Ammon's horn (tissue), 1 donor: Measurements from ENCODE around the gene LYPD5.
"Not testable (repeated sequence)": the region's sequence is repeated elsewhere in the genome, so short reads cannot be mapped to it uniquely, and the experiment has no call there.

Source experiments
- DNase-seq: peaks from one replicate; pipeline ENCODE4 v3.0.0-alpha.2; 2016; ENCODE audit warnings: low spot score

Gene LYPD5

GRCh38 chr19:43778651-43779050 lies 23.6 kb downstream of the LYPD5 start:
- DNase-seq: no peak

DNA sequence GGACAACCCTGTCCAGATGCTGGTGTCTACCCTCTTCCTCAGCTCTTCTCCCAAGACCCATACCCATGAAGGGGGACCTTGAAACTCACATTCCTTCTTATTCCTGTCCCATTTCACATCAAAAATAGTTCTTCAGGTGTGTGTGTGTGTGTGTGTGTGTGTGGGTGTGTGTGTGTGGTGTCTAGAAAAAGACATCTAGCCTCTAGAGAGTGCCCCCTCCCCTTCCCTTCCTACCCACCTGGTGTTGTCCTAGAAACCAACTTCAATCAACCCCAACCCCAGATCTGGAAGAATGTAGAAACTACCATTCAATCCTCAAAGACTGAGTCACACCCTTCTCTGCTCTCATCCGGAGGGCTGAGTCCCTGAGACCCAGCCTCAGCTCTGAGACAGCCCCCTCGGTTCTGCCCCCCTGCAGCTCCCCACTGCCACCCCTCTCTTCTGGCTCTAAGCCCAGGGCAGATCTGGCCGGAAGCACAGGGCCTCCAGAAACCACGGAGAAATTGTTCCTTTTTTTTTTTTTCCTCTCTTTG lies 25.0 kb downstream of the LYPD5 start:
- peak; percentile 29 for DNase-seq

GRCh38 chr19:43776286-43776685 lies 26.0 kb downstream of the LYPD5 start:
- DNase-seq: no peak

GRCh38 chr19:43775299-43775890 lies 26.9 kb downstream of the LYPD5 start:
- no peak for DNase-seq

DNA sequence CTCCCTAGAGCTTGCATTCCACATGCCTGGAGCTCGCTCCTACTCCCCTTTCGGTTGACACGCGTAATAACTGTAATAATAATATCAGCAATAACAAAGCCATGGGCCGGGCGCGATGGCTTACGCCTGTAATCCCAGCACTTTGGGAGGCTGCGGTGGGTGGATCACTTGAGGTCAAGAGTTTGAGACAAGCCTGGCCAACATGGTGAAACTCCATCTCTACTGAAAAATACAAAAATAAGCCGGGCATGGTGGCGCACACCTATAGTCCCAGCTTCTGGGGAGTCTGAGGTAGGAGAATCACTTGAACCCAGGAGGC lies 27.3 kb downstream of the LYPD5 start:
- DNase-seq: not testable (repeated sequence)

GRCh38 chr19:43774103-43774939 lies 27.9 kb downstream of the LYPD5 start:
- peak; percentile 51 for DNase-seq

DNA sequence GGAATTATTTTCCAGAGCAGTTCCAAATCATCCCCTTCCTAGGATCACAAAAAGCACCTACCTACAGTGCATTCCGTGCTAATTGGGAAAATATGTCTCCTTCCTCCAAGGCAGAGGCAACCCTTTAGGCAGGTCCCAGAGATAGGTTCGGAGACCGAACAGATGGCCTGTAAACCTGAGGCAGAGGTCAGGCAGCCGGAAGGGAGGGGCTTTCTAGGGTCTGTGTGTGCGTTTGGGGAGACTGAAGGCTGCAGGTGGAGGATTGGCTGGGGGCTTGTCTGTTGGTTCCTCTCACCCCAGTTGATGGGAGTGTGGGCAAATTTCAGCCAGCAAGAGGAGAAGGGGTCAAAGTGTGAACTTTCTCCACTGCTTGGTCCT lies 28.5 kb downstream of the LYPD5 start:
- DNase-seq: no peak

DNA sequence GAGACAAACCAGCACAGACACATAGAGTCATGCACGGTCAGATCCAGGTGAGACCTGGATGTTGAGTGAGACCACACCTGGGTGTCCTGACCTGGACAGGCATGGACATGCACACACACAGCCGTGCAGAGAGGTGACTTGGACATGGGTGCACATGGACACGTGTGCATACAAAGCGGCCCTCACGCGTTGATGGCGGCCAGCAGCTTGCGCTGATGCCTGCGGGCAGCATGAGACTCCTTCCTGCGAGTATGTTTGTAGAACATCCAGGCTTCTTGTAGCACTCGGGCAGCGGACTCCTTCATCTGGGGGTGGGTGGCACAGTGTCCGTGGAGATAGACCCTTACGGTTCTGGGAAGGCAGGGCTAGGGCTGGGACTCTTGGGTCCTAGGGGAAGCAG lies 33.0 kb downstream of the LYPD5 start:
- DNase-seq: no peak

GRCh38 chr19:43768273-43769050 lies 33.8 kb downstream of the LYPD5 start:
- no peak for DNase-seq

DNA sequence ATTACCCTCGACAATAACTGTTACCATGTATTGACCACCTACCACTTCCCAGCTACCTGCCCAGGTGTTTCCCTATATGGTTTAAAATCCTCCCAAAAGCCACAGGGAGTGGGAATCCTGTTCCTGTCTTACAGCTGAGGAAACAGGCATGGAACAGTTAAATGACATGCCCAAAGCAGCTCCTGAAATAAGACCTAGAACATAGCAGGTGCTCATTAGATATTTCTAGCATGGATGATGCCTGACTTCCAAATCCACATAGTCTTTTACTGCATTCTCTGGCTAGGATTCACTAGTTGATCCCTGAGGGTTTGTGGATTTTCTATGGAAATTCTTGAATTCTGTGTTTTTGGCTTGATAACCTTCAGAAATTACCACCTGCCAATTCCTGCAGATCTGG lies 34.4 kb downstream of the LYPD5 start:
- DNase-seq: no peak

GRCh38 chr19:43767316-43767715 lies 34.9 kb downstream of the LYPD5 start:
- DNase-seq: no peak

GRCh38 chr19:43766755-43767043 lies 35.5 kb downstream of the LYPD5 start:
- no peak for DNase-seq

GRCh38 chr19:43765109-43765876 lies 37.0 kb downstream of the LYPD5 start:
- DNase-seq: peak; percentile 24

DNA sequence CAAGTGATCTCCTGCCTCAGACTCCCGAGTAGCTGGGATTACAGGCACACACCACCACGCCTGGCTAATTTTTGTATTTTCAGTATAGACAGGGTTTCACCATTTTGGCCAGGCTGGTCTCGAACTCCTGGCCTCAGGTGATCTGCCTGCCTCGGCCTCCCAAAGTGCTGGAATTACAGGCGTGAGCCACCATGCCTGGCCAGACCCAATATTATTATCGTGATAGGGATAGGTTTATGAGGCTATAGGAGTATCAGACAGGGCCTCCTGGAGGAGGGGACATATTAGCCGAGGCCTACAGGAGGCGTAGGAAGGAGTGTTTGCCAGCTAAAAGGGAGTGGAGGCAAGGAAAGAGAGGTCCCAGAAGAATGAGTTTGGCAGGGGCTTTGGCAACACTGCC lies 37.6 kb downstream of the LYPD5 start:
- not testable (repeated sequence) for DNase-seq

DNA sequence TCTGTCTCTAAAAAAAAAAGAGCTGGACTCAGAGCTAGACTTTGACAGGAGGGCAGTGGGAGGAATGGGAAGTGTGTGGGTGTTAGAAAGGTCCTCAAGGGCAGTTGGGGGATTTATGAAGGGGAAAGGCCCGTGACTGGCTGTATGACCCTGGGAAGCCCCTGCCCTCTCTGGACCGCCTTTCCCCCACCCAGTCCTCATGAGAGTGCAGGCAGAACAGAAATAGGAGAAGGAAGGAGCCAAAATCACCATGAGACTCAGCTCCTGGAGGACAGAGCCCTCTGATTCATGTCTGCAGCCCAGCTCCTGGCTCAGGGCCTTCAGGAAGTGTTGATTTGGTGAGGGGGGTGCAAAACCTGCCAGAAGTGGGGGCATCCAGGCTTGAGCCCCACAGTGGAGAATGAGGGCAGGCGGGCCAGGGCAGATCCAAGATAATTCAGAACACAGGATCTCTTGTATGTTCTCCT lies 38.7 kb downstream of the LYPD5 start:
- no peak for DNase-seq

GRCh38 chr19:43762814-43763213 lies 39.4 kb downstream of the LYPD5 start:
- no peak for DNase-seq

GRCh38 chr19:43760941-43761340 lies 41.3 kb downstream of the LYPD5 start:
- DNase-seq: no peak

GRCh38 chr19:43759515-43759914 lies 42.7 kb downstream of the LYPD5 start:
- no peak for DNase-seq

DNA sequence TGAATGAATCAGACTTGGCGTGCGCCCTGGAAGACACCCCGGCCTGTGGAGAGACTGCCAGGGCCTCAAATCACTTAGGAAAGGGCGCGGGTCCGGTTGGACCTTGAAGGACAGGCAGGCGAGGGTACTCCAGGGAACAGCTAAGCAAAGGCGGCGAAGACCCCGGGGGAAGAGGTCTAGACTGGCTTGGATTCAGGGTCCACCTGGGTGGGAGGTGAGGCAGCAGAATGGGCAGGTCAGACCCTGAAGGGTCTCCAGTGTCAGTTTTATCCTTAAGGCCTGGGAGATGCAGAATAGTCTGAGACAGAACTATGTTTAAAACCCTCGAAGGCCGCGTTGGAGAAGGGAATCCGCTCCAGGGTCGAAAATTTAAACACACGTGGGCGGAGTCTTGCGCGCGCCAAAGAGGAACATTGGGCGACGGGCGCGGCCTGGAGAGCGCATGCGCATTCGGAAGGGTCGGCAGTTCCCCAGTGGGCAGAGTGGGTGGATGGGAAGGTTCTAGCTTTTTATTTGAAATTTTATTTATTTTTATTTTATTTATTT lies 46.9 kb downstream of the LYPD5 start:
- peak; percentile 86 for DNase-seq

DNA sequence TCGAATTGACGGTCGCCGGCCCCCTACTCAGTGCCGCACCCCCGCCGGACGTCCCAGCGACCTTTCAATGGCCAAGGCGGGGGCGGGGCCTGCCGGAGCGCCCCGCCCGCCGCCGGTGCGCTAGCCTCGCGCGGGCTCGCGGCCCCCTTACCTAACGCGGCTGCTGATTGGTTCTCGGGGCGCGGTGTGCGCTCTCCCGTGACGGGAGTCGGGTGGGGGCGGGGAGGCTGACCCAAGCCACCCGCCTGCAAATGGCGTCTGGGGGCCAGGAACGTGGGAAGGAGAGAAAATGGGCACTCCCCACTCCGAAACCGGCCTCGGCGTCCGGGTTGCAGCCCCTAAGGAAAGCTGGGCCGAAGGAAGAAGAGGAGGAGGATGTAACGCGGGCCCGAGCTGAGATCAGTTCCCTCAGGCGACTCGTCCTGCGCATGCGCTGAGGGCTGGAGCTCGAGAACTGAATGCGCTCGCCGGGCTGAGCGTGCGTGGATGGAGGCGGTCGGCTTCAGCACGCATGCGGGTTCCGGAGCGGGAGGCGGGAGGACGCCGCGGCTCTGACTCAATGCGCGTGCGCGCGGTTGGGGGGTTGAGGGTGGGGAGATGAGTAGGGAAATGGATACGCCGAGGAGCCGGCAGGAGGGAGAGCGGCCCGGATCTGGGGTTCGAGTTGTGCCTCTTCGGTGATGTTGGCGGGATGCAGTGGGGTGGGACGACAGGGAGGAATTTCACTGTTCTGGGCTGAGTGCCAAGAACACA lies 47.6 kb downstream of the LYPD5 start, which contains the start of gene SMG9:
Gene SMG9 (minus strand): TSS at position 460 of the 753 bp plus-strand sequence. CDS start 4,221 bp downstream, outside the sequence.
- DNase-seq: peak; percentile 98

DNA sequence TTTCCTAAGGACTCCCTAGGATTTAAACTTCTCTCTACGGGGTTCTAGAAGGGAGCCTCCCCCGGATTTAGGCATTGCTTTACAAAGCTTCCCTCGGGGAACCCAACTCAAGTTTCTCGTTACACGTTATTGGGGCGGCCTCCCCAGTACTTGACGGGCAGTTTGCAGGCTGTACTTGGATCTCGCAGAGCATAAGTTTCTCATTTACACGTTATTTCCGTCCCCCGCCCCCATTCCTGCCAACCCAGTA lies 48.1 kb downstream of the LYPD5 start:
- no peak for DNase-seq
